ENCODE results near the gene GPR15LG. TPM values are rescaled to one million over a fixed set of nuclear protein-coding genes. Genes with fewer than 3 reads are reported as not detected.

The GPR15LG gene
- total RNA-seq, 1 donor from 2014 or later = 2.1 TPM

GRCh38 chr10:84193846-84194423 lies 20.3 kb downstream of the GPR15LG start:
- DNase-seq = no peak

GRCh38 chr10:84194424-84195043 lies 20.9 kb downstream of the GPR15LG start, which contains the start of gene CDHR1:
TSS of gene CDHR1 (plus strand) at chr10:84194537. CDS start at chr10:84194761, 224 bp downstream.
- DNase-seq = no peak

- DNase-seq = no peak
Measured at GRCh38 chr10:84195044-84195830, 21.6 kb downstream of the GPR15LG start.

- no peak for DNase-seq
Measured at GRCh38 chr10:84196083-84196482, 22.5 kb downstream of the GPR15LG start.

- DNase-seq = no peak
Measured at GRCh38 chr10:84196941-84197340, 23.3 kb downstream of the GPR15LG start.

GRCh38 chr10:84197643-84198042 lies 24.0 kb downstream of the GPR15LG start:
- DNase-seq = no peak

- DNase-seq = no peak
Measured at GRCh38 chr10:84198206-84198915, 24.8 kb downstream of the GPR15LG start.

- DNase-seq = no peak
Measured at GRCh38 chr10:84200537-84201243, 27.1 kb downstream of the GPR15LG start.

GRCh38 chr10:84201244-84201606 lies 27.6 kb downstream of the GPR15LG start:
- no peak for DNase-seq

GRCh38 chr10:84201682-84202081 lies 28.1 kb downstream of the GPR15LG start:
- DNase-seq = no peak

GRCh38 chr10:84202349-84202748 lies 28.7 kb downstream of the GPR15LG start:
- DNase-seq = no peak

- DNase-seq = no peak
Measured at GRCh38 chr10:84204122-84204521, 30.5 kb downstream of the GPR15LG start.

GRCh38 chr10:84204610-84205009 lies 31.0 kb downstream of the GPR15LG start:
- DNase-seq = no peak

- DNase-seq = no peak
Measured at GRCh38 chr10:84205049-84205852, 31.6 kb downstream of the GPR15LG start.

- DNase-seq = no peak
Measured at GRCh38 chr10:84205853-84206525, 32.4 kb downstream of the GPR15LG start.

GRCh38 chr10:84208023-84208422 lies 34.4 kb downstream of the GPR15LG start:
- no peak for DNase-seq

GRCh38 chr10:84211566-84211965 lies 38.0 kb downstream of the GPR15LG start:
- DNase-seq = no peak

- no peak for DNase-seq
Measured at GRCh38 chr10:84212014-84212413, 38.4 kb downstream of the GPR15LG start.

GRCh38 chr10:84213076-84213475 lies 39.5 kb downstream of the GPR15LG start:
- no peak for DNase-seq

- DNase-seq = no peak
Measured at GRCh38 chr10:84214046-84214572, 40.5 kb downstream of the GPR15LG start.

Measured in skin of body (tissue), 2 donors.